ENCODE data around the gene CDH23.
A peak's percentile ranks its signal among the peaks of the same experiment; 100 is the strongest.

Gene CDH23

DNA sequence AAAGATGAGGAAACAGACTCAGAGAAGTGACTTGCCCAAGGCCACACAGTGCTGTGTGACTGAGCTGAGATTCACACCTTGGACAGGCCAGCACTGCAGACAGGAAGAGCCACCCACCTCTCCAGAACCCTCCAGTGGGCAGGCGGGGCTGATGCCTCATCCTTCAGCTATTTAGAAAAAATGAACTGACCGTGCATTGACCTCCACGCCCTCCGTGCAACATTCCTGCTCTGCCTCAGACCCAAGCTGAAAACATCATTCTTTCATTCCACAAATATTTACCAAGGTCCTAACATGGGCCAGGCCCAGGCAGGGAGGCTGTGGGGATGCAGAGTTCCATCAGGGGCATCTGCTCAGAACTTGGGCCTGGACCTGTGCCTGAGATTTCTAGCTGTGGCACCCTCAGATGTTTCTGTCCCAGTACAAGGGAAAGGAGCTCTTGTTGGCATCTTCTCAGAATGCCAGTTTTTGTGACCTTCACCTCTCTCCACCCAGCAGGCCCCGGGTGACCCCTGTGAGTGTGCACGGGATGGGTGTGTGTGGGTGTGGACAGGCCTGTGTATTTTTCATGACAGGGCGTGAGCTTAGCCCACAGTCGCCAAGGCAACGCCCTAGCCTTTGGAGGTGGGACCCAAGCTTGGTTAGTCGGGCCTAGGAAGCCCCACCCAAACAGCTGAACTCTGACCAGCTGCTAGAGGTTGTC lies 370.1 kb downstream of the CDH23 start:
- no peak overlapping the region for H3K4me3 ChIP-seq (ENCODE audit: low read depth, low read length)
- peak; percentile 97 for DNase-seq (ENCODE audit: low read depth)
- TF ChIP-seq, protein P1, sequence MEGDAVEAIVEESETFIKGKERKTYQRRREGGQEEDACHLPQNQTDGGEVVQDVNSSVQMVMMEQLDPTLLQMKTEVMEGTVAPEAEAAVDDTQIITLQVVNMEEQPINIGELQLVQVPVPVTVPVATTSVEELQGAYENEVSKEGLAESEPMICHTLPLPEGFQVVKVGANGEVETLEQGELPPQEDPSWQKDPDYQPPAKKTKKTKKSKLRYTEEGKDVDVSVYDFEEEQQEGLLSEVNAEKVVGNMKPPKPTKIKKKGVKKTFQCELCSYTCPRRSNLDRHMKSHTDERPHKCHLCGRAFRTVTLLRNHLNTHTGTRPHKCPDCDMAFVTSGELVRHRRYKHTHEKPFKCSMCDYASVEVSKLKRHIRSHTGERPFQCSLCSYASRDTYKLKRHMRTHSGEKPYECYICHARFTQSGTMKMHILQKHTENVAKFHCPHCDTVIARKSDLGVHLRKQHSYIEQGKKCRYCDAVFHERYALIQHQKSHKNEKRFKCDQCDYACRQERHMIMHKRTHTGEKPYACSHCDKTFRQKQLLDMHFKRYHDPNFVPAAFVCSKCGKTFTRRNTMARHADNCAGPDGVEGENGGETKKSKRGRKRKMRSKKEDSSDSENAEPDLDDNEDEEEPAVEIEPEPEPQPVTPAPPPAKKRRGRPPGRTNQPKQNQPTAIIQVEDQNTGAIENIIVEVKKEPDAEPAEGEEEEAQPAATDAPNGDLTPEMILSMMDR (conservative IDR thresholded peaks at IDR 0.05; ENCODE audit: low read depth, low read length): no peak

DNA sequence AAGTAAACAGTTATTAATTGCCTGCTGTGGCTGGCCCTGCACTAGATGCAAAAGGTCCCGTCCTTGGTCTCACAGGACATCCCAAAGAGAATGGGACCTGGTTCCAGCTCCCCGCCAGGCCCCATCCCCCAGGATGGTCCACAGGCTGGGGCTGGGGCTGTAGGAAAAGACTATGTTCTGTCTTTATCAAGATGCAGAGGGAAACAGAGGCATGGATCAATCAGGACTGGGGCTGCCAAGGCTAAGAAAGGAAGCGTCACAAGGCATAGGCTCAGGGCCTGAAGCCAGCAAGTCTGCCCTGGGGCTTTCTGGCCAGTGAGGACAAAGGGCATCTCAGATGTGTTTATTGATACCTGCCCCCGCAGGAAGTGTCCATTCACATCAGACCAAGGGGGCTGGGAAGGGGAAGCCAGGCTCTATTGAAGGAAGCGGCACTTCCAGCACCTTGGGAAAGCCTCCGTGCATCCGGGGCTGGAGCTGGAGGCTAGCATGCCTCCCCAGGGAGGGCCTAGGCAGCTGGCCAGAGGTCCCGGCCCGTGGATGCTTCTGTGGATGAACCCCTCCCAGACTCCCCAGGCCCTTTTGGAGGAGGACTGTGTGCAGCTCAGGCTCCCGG lies 370.8 kb downstream of the CDH23 start:
- no peak overlapping the region for H3K4me3 ChIP-seq (ENCODE audit: low read depth, low read length)
- peak; percentile 80 for DNase-seq (ENCODE audit: low read depth)
- TF ChIP-seq, protein P1 (conservative IDR thresholded peaks at IDR 0.05; ENCODE audit: low read depth, low read length): no peak

DNA sequence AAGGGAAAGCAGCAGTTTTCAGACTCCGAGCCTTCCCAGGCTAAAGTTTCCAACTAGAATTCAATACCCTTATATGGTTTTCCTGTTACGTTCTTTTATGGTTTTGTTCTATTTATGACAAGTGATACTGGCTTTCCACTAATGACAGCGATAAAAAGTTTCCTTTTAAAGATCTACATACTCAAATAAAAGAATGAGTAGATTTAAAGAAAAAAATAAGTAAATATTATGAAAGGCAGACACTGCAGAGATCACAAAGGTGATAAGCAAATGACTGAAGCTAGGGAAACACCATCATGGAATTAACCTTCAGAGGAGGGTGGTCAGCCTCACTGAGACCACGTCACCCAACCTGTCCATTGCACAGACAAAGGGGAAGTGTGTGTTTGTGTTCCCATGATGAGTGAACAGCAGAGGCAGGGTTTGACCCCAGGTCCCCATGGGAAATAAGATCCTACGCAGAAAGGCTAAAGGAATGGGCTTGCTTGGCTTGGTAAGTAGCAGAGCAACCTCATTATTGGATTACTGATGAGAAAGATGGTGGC lies 372.6 kb downstream of the CDH23 start:
- TF ChIP-seq, protein P1 (conservative IDR thresholded peaks at IDR 0.05; ENCODE audit: low read depth, low read length): no peak
- DNase-seq (ENCODE audit: low read depth): peak; percentile 54
- H3K4me3 ChIP-seq (ENCODE audit: low read depth, low read length): peak overlapping the region; percentile 6

DNA sequence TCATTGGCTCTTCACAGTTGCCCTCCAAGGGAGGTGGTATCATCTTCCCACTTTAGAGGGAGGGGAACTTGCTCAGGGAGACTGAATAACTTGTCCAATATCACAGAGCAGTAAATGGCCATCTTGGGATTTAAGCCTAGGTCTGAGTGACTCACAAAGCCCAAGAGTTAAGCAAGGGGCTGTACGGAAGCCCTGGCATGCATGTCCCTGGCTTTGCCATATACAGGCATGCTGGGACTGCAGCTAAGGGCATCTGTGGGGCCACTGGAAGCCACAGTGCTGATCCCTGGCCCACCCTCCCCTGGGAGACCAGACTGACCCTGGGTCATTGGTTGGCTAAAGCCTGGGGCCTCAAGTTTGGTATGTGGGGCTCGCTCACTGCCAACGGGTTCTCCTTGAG lies 373.5 kb downstream of the CDH23 start:
- DNase-seq (ENCODE audit: low read depth): peak; percentile 68
- no peak overlapping the region for H3K4me3 ChIP-seq (ENCODE audit: low read depth, low read length)
- TF ChIP-seq, protein P1 (conservative IDR thresholded peaks at IDR 0.05; ENCODE audit: low read depth, low read length): no peak

DNA sequence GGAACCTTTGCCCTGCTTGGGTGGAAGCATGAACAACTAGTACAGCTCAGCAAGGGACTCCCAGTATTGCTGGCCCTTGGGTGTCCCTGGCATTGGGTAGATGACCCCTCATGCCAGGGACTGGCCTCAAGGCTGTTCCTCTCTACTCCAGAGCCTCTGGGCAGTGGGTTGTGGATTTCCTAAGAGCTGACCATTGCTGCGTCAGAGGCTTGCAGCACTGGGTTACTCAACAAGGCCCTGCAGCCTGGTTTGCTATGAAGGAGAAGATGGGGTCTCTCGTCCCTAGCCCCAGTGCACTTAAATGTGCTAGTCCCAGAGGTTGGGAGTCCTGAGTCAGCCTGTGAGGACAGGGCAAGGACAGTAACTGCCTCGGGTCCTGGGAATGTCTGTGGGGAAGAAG lies 374.1 kb downstream of the CDH23 start:
- no peak overlapping the region for H3K4me3 ChIP-seq (ENCODE audit: low read depth, low read length)
- DNase-seq (ENCODE audit: low read depth): peak; percentile 55
- TF ChIP-seq, protein P1 (conservative IDR thresholded peaks at IDR 0.05; ENCODE audit: low read depth, low read length): no peak

DNA sequence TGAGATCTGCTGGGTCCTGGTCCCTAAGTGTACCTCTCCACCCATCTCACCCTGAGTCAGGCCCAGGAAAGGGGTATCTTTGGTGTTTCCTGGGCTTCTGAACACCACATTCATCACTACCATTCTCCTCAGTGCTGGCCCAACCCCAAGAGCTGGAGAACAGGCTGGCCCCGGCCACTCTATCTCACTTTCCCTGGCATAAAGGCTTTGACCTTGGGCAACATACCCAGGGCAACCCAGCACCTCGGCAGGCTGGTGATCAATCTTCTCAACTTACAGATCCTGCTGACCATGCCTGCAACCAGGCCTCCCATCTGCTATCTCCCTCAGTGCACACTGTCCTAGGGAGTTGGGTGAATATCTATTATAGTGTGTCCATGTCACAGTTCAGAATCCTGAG lies 374.5 kb downstream of the CDH23 start:
- no peak for DNase-seq (ENCODE audit: low read depth)
- TF ChIP-seq, protein P1 (conservative IDR thresholded peaks at IDR 0.05; ENCODE audit: low read depth, low read length): no peak
- H3K4me3 ChIP-seq (ENCODE audit: low read depth, low read length): no peak overlapping the region

All from choroid plexus epithelial cell (primary cell).